ENCODE results near the gene ZNF750.
A peak's percentile ranks its signal among the peaks of the same experiment; 100 is the strongest.

Gene ZNF750

DNA sequence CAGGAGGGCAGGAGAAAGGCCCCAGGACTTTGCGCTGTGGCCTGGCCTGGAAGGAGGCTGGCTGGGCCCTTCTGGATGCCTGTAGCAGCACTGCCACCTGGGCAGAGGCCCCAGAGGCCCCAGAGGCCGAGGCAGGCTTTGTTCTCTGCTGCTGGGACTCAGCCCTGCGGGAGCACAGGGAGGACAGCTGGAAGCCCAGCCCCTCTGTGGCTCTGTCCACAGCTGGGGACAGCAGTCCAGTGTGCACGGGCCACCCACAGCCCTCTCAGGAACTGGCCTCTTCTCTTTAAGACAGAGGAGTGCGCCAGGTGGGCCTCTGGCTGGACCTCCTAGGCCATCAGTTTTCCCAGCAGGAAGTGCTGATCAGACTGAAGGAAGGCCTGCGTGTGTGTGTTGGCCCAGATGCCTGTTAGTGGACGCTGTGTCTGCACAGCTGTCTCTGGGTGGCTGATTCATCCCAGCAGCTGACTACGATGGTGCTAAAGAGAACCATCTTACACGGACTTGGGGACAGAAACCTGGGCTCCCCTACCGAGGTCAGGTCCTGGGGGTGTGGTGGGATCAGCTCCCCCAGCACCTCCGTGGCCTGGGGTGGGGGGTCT is 26.9 kb upstream of the ZNF750 start:
- Histone ChIP-seq H3K4me1 (ENCODE audit: control insufficient read depth, insufficient read depth, low read length) (peaks cover 11% of the 10 kb centered on the region), H3K4me3 (ENCODE audit: low read depth, low read length) (no peak overlapping the region), H3K27ac (ENCODE audit: extremely low read depth, low read depth, low read length) (no peak overlapping the region), H3K36me3 (ENCODE audit: control insufficient read depth in 2 of 2, insufficient read depth in 1 of 2, low read length in 2 of 2) (peaks cover 0 to 21% of the 10 kb centered on the region in 2 experiments; a peak in 1 of 3 replicates), H3K9me3 (ENCODE audit: control insufficient read depth, insufficient read depth, low read depth, low read length) (no peaks in the 10 kb centered on the region)
- TF ChIP-seq ZNF585B (tag by site-specific recombination; IDR thresholded peaks at IDR 0.05) = no peak
- TF ChIP-seq ZIC2 (tag by site-specific recombination; IDR thresholded peaks at IDR 0.05) = peak; percentile 93
- CTCF ChIA-PET = interaction anchor here (0.5 to 1.1 kb wide), 2 partner anchors 19 to 70 kb away, joined by 3 to 4 read pairs; no protein-coding TSS in a partner anchor
- POLR2A ChIA-PET = no interaction called here

DNA sequence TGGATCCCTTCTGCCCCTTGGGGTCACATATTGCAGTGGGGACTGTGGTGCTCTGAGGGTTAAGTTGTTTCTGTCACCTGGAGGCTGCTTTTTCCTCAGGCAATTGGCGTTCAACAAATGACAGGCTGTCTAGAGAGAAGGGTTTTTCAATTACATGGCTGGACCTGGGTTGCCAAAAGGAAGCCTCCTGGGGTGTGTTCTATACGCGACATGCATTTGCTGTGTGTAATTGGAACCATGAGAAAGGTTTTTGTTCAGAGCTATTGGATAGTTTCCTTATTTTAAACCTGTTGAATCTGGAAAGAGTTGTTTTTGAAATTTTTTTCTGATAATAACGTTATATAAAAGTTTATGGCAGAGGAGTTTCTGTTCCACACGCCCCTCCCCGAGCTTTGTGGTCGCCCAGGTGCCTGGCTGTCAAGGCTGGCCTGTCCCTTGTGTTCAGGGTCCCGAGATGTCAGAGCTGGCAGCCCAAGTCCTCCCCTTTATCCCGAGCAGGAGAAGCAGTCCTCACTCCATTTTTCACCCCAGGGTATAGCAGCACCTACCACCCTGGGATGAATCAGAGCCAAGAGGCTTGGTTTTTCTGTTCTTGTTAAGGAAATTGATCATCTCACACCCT is 26.1 kb upstream of the ZNF750 start:
- Histone ChIP-seq H3K36me3 (ENCODE audit: control insufficient read depth in 2 of 2, insufficient read depth in 1 of 2, low read length in 2 of 2) (peaks cover 0 to 13% of the 10 kb centered on the region in 2 experiments; a peak in 1 of 3 replicates), H3K27ac (ENCODE audit: extremely low read depth, low read depth, low read length) (no peak overlapping the region), H3K9me3 (ENCODE audit: control insufficient read depth, insufficient read depth, low read depth, low read length) (no peaks in the 10 kb centered on the region), H3K4me3 (ENCODE audit: low read depth, low read length) (no peak overlapping the region), H3K4me1 (ENCODE audit: control insufficient read depth, insufficient read depth, low read length) (peaks cover 11% of the 10 kb centered on the region)
- ChIA-PET POLR2A (no interaction called here), CTCF (interaction anchor here (1.1 kb wide), 1 partner anchor 20 kb away, joined by 4 read pairs; no protein-coding TSS in a partner anchor)
- TF ChIP-seq, protein P1, sequence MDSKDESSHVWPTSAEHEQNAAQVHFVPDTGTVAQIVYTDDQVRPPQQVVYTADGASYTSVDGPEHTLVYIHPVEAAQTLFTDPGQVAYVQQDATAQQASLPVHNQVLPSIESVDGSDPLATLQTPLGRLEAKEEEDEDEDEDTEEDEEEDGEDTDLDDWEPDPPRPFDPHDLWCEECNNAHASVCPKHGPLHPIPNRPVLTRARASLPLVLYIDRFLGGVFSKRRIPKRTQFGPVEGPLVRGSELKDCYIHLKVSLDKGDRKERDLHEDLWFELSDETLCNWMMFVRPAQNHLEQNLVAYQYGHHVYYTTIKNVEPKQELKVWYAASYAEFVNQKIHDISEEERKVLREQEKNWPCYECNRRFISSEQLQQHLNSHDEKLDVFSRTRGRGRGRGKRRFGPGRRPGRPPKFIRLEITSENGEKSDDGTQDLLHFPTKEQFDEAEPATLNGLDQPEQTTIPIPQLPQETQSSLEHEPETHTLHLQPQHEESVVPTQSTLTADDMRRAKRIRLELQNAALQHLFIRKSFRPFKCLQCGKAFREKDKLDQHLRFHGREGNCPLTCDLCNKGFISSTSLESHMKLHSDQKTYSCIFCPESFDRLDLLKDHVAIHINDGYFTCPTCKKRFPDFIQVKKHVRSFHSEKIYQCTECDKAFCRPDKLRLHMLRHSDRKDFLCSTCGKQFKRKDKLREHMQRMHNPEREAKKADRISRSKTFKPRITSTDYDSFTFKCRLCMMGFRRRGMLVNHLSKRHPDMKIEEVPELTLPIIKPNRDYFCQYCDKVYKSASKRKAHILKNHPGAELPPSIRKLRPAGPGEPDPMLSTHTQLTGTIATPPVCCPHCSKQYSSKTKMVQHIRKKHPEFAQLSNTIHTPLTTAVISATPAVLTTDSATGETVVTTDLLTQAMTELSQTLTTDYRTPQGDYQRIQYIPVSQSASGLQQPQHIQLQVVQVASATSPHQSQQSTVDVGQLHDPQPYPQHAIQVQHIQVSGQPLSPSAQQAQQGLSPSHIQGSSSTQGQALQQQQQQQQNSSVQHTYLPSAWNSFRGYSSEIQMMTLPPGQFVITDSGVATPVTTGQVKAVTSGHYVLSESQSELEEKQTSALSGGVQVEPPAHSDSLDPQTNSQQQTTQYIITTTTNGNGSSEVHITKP (tag by site-specific recombination; IDR thresholded peaks at IDR 0.05) = peak; percentile 37; the same call in 1 of the 2 replicates
- TF ChIP-seq SCRT2 (tag by site-specific recombination; IDR thresholded peaks at IDR 0.05) (peak; percentile 68), ZFP69B (tag by site-specific recombination; IDR thresholded peaks at IDR 0.05) (no peak)

DNA sequence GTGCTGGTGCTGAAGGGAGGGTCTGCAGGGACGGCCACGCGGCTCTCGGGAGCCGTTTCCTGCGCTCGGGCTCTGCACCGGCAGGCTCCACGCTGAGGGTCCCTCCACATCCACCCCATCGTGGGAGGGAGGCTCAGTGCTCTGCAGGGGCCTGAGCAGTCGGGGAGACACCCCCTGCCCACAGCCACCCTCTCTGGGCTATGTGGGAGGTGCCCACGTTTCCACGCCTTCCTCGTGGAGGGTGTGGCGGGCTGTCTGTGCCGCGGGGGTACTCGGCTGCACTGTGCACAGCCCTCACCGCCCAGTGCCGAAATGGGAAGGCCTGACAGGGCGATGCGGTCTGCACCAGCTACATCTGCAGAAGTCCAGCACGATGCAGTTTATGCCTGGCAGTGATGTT is 25.5 kb upstream of the ZNF750 start:
- Histone ChIP-seq H3K4me3 (ENCODE audit: low read depth, low read length) (no peak overlapping the region), H3K27ac (ENCODE audit: extremely low read depth, low read depth, low read length) (no peak overlapping the region), H3K36me3 (ENCODE audit: control insufficient read depth in 2 of 2, insufficient read depth in 1 of 2, low read length in 2 of 2) (peaks cover 0 to 7% of the 10 kb centered on the region in 2 experiments; a peak in 1 of 3 replicates), H3K4me1 (ENCODE audit: control insufficient read depth, insufficient read depth, low read length) (peaks cover 11% of the 10 kb centered on the region), H3K9me3 (ENCODE audit: control insufficient read depth, insufficient read depth, low read depth, low read length) (no peaks in the 10 kb centered on the region)
- POLR2A ChIA-PET = no interaction called here
- CTCF ChIA-PET = no interaction called here
- TF ChIP-seq KLF17 (tag by site-specific recombination; IDR thresholded peaks at IDR 0.05) (0 out of 2 replicates have a peak, but pooled peaks have one; percentile 29), IKZF3 (tag by site-specific recombination; IDR thresholded peaks at IDR 0.05) (no peak), GFI1B (tag by site-specific recombination; IDR thresholded peaks at IDR 0.05) (no peak), ZNF416 (tag by site-specific recombination; IDR thresholded peaks at IDR 0.05) (no peak), TRIM28 (IDR thresholded peaks at IDR 0.05; ENCODE audit: borderline replicate concordance, low read length) (no peak), SCRT1 (tag by site-specific recombination; IDR thresholded peaks at IDR 0.05; ENCODE audit: borderline replicate concordance) (no peak), ZNF426 (tag by site-specific recombination; IDR thresholded peaks at IDR 0.05) (no peak), BCL11A (tag by site-specific recombination; IDR thresholded peaks at IDR 0.05; ENCODE audit: low read depth) (no peak), ZNF211 (tag by site-specific recombination; IDR thresholded peaks at IDR 0.05; ENCODE audit: low read depth) (no peak), ZNF704 (tag by site-specific recombination; IDR thresholded peaks at IDR 0.05) (no peak), ZNF10 (tag by site-specific recombination; IDR thresholded peaks at IDR 0.05) (no peak), ZNF341 (tag by site-specific recombination; IDR thresholded peaks at IDR 0.05; ENCODE audit: low read depth) (no peak), ZNF707 (tag by site-specific recombination; IDR thresholded peaks at IDR 0.05) (no peak), ZNF701 (tag by site-specific recombination; IDR thresholded peaks at IDR 0.05) (no peak)
- TF ChIP-seq, protein P2, sequence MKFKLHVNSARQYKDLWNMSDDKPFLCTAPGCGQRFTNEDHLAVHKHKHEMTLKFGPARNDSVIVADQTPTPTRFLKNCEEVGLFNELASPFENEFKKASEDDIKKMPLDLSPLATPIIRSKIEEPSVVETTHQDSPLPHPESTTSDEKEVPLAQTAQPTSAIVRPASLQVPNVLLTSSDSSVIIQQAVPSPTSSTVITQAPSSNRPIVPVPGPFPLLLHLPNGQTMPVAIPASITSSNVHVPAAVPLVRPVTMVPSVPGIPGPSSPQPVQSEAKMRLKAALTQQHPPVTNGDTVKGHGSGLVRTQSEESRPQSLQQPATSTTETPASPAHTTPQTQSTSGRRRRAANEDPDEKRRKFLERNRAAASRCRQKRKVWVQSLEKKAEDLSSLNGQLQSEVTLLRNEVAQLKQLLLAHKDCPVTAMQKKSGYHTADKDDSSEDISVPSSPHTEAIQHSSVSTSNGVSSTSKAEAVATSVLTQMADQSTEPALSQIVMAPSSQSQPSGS (tag by site-specific recombination; IDR thresholded peaks at IDR 0.05; ENCODE audit: low read depth) = no peak
- TF ChIP-seq, protein P3, sequence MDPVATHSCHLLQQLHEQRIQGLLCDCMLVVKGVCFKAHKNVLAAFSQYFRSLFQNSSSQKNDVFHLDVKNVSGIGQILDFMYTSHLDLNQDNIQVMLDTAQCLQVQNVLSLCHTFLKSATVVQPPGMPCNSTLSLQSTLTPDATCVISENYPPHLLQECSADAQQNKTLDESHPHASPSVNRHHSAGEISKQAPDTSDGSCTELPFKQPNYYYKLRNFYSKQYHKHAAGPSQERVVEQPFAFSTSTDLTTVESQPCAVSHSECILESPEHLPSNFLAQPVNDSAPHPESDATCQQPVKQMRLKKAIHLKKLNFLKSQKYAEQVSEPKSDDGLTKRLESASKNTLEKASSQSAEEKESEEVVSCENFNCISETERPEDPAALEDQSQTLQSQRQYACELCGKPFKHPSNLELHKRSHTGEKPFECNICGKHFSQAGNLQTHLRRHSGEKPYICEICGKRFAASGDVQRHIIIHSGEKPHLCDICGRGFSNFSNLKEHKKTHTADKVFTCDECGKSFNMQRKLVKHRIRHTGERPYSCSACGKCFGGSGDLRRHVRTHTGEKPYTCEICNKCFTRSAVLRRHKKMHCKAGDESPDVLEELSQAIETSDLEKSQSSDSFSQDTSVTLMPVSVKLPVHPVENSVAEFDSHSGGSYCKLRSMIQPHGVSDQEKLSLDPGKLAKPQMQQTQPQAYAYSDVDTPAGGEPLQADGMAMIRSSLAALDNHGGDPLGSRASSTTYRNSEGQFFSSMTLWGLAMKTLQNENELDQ (tag by site-specific recombination; IDR thresholded peaks at IDR 0.05; ENCODE audit: low read depth) = no peak

Measured in HEK293 (cell line).